HEK293T (cell line): ENCODE measurements around the gene BAIAP2L2.

Source experiments
- CTCF ChIA-PET: fragments of 350-600 bp; formaldehyde crosslinking; extraction: SDS; loops from one replicate; lab custom pipeline; 2021; ENCODE audit warnings: antibody characterized with exemption, inconsistent platforms; lab: Yijun Ruan, JAX
- POLR2A ChIA-PET: fragments of 350-600 bp; formaldehyde crosslinking; extraction: SDS; loops from one replicate; lab custom pipeline; 2020; ENCODE audit warnings: antibody characterized with exemption, inconsistent platforms; lab: Yijun Ruan, JAX
- DNase-seq: peaks from one replicate; pipeline ENCODE4 v3.0.0; 2012; ENCODE audit warnings: mixed read lengths; ENCODE audit errors: extremely low spot score
- ARNT ChIP-seq: fragments of 450-650 bp; IDR thresholded peaks from 2 replicates; pipeline ENCODE4 v1.6.1; 2017; ENCODE audit warnings: mild to moderate bottlenecking
- BHLHE40 ChIP-seq: fragments of 450-650 bp; IDR thresholded peaks from 2 replicates; pipeline ENCODE4 v1.6.1; 2016; ENCODE audit warnings: mild to moderate bottlenecking, moderate library complexity, borderline replicate concordance
- CTBP1 ChIP-seq: fragments of 450-650 bp; IDR thresholded peaks from 2 replicates; pipeline ENCODE4 v1.6.1; 2016; ENCODE audit warnings: borderline replicate concordance
- ELF4 ChIP-seq: fragments of 450-650 bp; IDR thresholded peaks from 2 replicates; pipeline ENCODE4 v1.6.1; 2017; ENCODE audit warnings: antibody characterized with exemption
- FOXA1 ChIP-seq: fragments of 450-650 bp; IDR thresholded peaks from 2 replicates; pipeline ENCODE4 v1.6.1; 2016; ENCODE audit warnings: mild to moderate bottlenecking
- FOXK2 ChIP-seq: fragments of 450-650 bp; IDR thresholded peaks from 2 replicates; pipeline ENCODE4 v1.6.1; 2016; ENCODE audit warnings: mild to moderate bottlenecking
- FOXM1 ChIP-seq: fragments of 450-650 bp; IDR thresholded peaks from 2 replicates; pipeline ENCODE4 v1.6.1; 2017; ENCODE audit warnings: mild to moderate bottlenecking, borderline replicate concordance
- HDGF ChIP-seq: fragments of 450-650 bp; IDR thresholded peaks from 2 replicates; pipeline ENCODE4 v1.6.1; 2017; ENCODE audit warnings: antibody characterized with exemption, borderline replicate concordance
- L3MBTL2 ChIP-seq: fragments of 450-650 bp; conservative IDR thresholded peaks from 2 replicates; pipeline ENCODE4 v1.6.1; 2016; ENCODE audit warnings: mild to moderate bottlenecking
- LEF1 ChIP-seq: fragments of 450-650 bp; IDR thresholded peaks from 2 replicates; pipeline ENCODE4 v1.6.1; 2017; ENCODE audit warnings: mild to moderate bottlenecking, borderline replicate concordance
- NFRKB ChIP-seq: fragments of 450-650 bp; IDR thresholded peaks from 2 replicates; pipeline ENCODE4 v1.6.1; 2016; ENCODE audit warnings: mild to moderate bottlenecking, moderate library complexity
- SP1 ChIP-seq: fragments of 450-650 bp; IDR thresholded peaks from 2 replicates; pipeline ENCODE4 v1.6.1; 2017
- SUZ12 ChIP-seq: fragments of 450-650 bp; IDR thresholded peaks from 2 replicates; pipeline ENCODE4 v1.6.1; 2016; ENCODE audit warnings: mild to moderate bottlenecking
- TARDBP ChIP-seq: fragments of 450-650 bp; IDR thresholded peaks from 2 replicates; pipeline ENCODE4 v1.6.1; 2016
- ZNF384 ChIP-seq: fragments of 450-650 bp; IDR thresholded peaks from 2 replicates; pipeline ENCODE4 v1.6.1; 2016
- TF ChIP-seq, protein P1 (sequence below): fragments of 450-650 bp; IDR thresholded peaks from 2 replicates; pipeline ENCODE4 v1.6.1; 2016

BAIAP2L2 gene

GRCh38 chr22:38065539-38065938, 44.9 kb downstream of the BAIAP2L2 start:
- ChIA-PET POLR2A (no interaction called here), CTCF (no interaction called here)
- TF ChIP-seq FOXA1 (no peak), ELF4 (no peak), SUZ12 (no peak)
- no peak for DNase-seq

- POLR2A ChIA-PET: no interaction called here
- no peak for TF ChIP-seq HDGF
- no peak for TF ChIP-seq SUZ12
- no peak for TF ChIP-seq TARDBP
- no peak for TF ChIP-seq BHLHE40
- TF ChIP-seq LEF1: no peak
- no peak for TF ChIP-seq ELF4
- TF ChIP-seq ARNT: no peak
- no peak for TF ChIP-seq CTBP1
- TF ChIP-seq FOXM1: no peak
- no peak for TF ChIP-seq L3MBTL2
- no peak for DNase-seq
Measured at GRCh38 chr22:38062791-38063190, 47.7 kb downstream of the BAIAP2L2 start.

GRCh38 chr22:38056969-38057891, 53.3 kb downstream of the BAIAP2L2 start, which contains the start of gene PICK1:
TSS of gene PICK1 (plus strand) at chr22:38057404. CDS start at chr22:38057810, 406 bp downstream.
- ChIA-PET POLR2A (interaction anchor here (0.6 to 1.5 kb wide), 4 partner anchors 11 to 155 kb away, joined by 3 to 5 read pairs (median 3); no protein-coding TSS in a partner anchor), CTCF (no interaction called here)
- DNase-seq: peak; percentile 97
- TF ChIP-seq FOXA1 (no peak), LEF1 (no peak), HDGF (no peak), SP1 (no peak), BHLHE40 (no peak), ARNT (no peak), L3MBTL2 (peak; percentile 66), FOXK2 (no peak), ELF4 (peak; percentile 91), FOXM1 (no peak)
- TF ChIP-seq, protein P1, sequence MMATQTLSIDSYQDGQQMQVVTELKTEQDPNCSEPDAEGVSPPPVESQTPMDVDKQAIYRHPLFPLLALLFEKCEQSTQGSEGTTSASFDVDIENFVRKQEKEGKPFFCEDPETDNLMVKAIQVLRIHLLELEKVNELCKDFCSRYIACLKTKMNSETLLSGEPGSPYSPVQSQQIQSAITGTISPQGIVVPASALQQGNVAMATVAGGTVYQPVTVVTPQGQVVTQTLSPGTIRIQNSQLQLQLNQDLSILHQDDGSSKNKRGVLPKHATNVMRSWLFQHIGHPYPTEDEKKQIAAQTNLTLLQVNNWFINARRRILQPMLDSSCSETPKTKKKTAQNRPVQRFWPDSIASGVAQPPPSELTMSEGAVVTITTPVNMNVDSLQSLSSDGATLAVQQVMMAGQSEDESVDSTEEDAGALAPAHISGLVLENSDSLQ: no peak; the same call in 1 of the 2 replicates

More at GRCh38 chr22:38062791-38063190, 47.7 kb downstream of the BAIAP2L2 start:
- CTCF ChIA-PET: no interaction called here

DNA sequence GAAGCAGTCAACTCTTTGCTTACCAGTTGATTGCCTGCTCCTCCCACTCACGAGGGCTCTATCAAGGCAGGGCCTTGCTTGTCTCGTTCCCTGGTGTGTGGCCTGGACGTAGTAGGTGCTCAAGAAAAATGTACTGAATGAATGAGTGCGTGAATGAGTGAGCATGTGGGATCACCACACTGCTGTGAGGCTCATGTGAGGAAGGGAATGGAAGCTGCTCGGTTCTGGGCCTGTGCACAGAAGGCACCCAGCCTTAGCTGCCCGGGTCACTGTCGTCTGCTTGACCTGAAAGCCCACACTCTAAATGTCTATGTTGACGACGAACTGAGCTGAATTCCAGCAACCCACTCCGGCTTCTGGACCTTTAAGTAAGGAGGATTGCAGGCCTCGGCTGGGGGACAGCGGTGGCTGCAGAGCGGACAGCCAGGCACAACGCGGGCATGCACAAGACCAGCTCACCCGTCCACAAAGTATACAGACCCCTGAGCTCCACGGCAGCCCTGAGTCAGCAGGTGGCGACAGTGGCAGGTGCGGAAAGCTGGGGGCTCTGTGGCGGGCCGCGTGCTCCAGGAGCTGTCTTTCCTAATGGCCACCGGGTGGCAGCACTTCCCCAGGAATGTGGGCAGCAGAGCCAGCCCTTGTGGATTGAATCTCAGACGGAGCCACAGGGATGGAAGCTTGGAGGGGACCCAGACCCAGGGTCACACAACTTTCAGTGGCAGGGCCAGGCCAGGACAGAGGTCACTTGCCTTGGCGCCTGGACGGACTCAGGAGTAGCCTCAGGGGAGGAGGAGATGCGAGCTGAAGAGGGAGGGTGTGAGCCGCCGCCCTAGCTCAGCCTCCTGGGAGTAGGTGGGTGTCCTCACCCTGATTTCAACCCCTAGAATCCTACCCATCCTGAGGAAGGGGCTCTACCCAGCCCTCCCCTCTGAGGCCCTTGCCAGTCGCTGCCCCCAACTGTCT, 58.3 kb downstream of the BAIAP2L2 start:
- ChIA-PET POLR2A (interaction anchor here (1.0 kb wide), 1 partner anchor 130 kb away, joined by 3 read pairs; the partner anchor contains the start of gene PLA2G6), CTCF (interaction anchor here (0.6 to 2.3 kb wide), 24 partner anchors 9 to 711 kb away, joined by 3 to 15 read pairs (median 4); partner anchors contain the start of gene BAIAP2L2)
- peak; percentile 96 for DNase-seq
- TF ChIP-seq HDGF (no peak), L3MBTL2 (0 out of 2 replicates have a peak, but pooled peaks have one; percentile 36)

- TF ChIP-seq CTBP1 (no peak), HDGF (no peak), FOXM1 (no peak), BHLHE40 (no peak), SP1 (no peak), NFRKB (no peak), ELF4 (no peak), FOXK2 (no peak), L3MBTL2 (no peak), FOXA1 (no peak), SUZ12 (no peak), ZNF384 (no peak), LEF1 (no peak), ARNT (no peak), TARDBP (no peak)
- TF ChIP-seq, protein P1: no peak
- no peak for DNase-seq
- ChIA-PET CTCF (interaction anchor here (1.5 to 1.8 kb wide), 2 partner anchors 8 to 53 kb away, joined by 11 read pairs; no protein-coding TSS in a partner anchor), POLR2A (no interaction called here)
Measured at GRCh38 chr22:38051261-38051660, 59.2 kb downstream of the BAIAP2L2 start.

DNA sequence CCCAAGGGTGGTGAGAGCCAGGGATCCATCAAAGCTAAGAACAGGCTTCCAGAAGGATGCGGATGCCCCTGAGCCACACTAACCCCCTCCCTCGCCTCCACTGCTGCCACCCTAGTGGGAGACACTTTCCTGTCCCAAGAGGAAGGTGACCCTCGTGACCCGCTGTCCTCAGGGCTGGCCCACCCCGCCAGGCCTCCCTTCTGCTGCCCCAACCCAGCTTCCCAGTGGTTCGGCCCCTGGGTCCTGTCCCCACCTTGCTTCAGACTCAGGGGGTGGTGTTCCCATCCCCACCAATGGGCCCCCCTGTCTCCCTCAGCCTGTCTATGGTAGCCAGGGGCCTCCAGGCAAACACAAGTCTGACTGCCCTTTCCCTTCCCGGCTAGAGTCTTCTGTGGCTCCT, 59.8 kb downstream of the BAIAP2L2 start:
- TF ChIP-seq TARDBP (no peak), LEF1 (no peak)
- no peak for DNase-seq
- POLR2A ChIA-PET: no interaction called here
- CTCF ChIA-PET: no interaction called here
